HL-60 (cell line): ENCODE measurements around the gene SYP.

Experiments
- CTCF ChIP-seq: IDR thresholded peaks from one replicate; pipeline ENCODE4 v1.5.1; 2011; ENCODE audit warnings: low read length, control low read depth, inconsistent platforms; ENCODE audit not compliant: insufficient read depth
- GABPA ChIP-seq: IDR thresholded peaks from 2 replicates; pipeline ENCODE4 v1.6.1; 2012; ENCODE audit warnings: low read depth
- POLR2AphosphoS5 ChIP-seq: IDR thresholded peaks from 2 replicates; pipeline ENCODE4 v1.6.1; 2012; ENCODE audit warnings: low read depth
- TF ChIP-seq, protein P1 (sequence below): IDR thresholded peaks from 2 replicates; pipeline ENCODE4 v1.6.1; 2012; ENCODE audit warnings: low read depth; ENCODE audit not compliant: insufficient replicate concordance

GRCh38 chrX:49161632-49162031 is 38.4 kb downstream of the SYP start:
- TF ChIP-seq, protein P1, sequence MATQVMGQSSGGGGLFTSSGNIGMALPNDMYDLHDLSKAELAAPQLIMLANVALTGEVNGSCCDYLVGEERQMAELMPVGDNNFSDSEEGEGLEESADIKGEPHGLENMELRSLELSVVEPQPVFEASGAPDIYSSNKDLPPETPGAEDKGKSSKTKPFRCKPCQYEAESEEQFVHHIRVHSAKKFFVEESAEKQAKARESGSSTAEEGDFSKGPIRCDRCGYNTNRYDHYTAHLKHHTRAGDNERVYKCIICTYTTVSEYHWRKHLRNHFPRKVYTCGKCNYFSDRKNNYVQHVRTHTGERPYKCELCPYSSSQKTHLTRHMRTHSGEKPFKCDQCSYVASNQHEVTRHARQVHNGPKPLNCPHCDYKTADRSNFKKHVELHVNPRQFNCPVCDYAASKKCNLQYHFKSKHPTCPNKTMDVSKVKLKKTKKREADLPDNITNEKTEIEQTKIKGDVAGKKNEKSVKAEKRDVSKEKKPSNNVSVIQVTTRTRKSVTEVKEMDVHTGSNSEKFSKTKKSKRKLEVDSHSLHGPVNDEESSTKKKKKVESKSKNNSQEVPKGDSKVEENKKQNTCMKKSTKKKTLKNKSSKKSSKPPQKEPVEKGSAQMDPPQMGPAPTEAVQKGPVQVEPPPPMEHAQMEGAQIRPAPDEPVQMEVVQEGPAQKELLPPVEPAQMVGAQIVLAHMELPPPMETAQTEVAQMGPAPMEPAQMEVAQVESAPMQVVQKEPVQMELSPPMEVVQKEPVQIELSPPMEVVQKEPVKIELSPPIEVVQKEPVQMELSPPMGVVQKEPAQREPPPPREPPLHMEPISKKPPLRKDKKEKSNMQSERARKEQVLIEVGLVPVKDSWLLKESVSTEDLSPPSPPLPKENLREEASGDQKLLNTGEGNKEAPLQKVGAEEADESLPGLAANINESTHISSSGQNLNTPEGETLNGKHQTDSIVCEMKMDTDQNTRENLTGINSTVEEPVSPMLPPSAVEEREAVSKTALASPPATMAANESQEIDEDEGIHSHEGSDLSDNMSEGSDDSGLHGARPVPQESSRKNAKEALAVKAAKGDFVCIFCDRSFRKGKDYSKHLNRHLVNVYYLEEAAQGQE, result no peak
- TF ChIP-seq POLR2AphosphoS5 (no peak), CTCF (no peak), GABPA (no peak)
